Gastroesophageal sphincter (tissue), 3 donors: Measurements from ENCODE around the gene TMEM221.

Experiments used
- EP300 ChIP-seq: sonication (generic); formaldehyde crosslinking; IDR thresholded peaks from one replicate; pipeline ENCODE4 v1.6.1; 2017; ENCODE audit warnings: antibody characterized with exemption, mild to moderate bottlenecking
- POLR2A ChIP-seq, 2 donors: fragments of 450-650 bp; IDR thresholded peaks; one replicate each; pipeline ENCODE4 v1.6.1; 2017; ENCODE audit warnings: antibody characterized with exemption in 2 of 2, mild to moderate bottlenecking in 2 of 2, moderate library complexity in 1 of 2
- POLR2AphosphoS5 ChIP-seq: sonication (generic); formaldehyde crosslinking; IDR thresholded peaks from one replicate; pipeline ENCODE4 v1.6.1; 2017; ENCODE audit warnings: antibody characterized with exemption
- TF ChIP-seq, protein P1 (sequence below), 4 experiments: fragments of 200-600 bp in 2 of 4; fragments of 450-650 bp in 2 of 4; sonication (generic) in 1 of 4; IDR thresholded peaks; one replicate each; pipeline ENCODE4 v1.5.1; 2017 to 2019; ENCODE audit warnings: antibody characterized with exemption in 4 of 4, mild to moderate bottlenecking in 2 of 4, moderate library complexity in 2 of 4

DNA sequence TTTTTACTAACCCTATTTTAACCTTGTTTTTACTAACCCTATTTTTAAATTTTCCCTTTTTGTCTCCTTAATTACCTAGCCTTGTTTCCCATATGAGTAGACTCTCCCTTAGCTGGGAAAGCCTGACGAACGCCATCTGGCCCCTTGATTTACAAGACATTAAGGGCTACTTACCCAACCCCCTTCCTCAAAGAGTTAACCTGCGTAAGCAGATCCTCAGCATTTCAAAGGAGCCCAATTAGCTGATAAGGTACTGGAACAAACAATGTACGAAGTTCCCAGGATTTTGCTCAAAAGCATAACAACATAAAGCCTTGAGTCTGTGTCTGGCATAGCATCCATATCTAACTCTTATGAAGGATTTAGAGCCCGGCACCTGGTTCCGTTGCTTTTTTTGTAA lies 33.3 kb downstream of the TMEM221 start:
- TF ChIP-seq, protein P1, sequence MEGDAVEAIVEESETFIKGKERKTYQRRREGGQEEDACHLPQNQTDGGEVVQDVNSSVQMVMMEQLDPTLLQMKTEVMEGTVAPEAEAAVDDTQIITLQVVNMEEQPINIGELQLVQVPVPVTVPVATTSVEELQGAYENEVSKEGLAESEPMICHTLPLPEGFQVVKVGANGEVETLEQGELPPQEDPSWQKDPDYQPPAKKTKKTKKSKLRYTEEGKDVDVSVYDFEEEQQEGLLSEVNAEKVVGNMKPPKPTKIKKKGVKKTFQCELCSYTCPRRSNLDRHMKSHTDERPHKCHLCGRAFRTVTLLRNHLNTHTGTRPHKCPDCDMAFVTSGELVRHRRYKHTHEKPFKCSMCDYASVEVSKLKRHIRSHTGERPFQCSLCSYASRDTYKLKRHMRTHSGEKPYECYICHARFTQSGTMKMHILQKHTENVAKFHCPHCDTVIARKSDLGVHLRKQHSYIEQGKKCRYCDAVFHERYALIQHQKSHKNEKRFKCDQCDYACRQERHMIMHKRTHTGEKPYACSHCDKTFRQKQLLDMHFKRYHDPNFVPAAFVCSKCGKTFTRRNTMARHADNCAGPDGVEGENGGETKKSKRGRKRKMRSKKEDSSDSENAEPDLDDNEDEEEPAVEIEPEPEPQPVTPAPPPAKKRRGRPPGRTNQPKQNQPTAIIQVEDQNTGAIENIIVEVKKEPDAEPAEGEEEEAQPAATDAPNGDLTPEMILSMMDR (IDR thresholded peaks at IDR 0.05), result no peak
- no peak for TF ChIP-seq EP300
- no peak for TF ChIP-seq POLR2A (IDR thresholded peaks at IDR 0.05)
- no peak for TF ChIP-seq POLR2AphosphoS5
